Nucleus accumbens (tissue), 56 donors: ENCODE data around the gene PSD2.

Experiments used
- DNase-seq, 56 donors: peaks; one replicate each; lab custom pipeline; 2025; lab: John Stamatoyannopoulos, UW

The PSD2 gene

DNA sequence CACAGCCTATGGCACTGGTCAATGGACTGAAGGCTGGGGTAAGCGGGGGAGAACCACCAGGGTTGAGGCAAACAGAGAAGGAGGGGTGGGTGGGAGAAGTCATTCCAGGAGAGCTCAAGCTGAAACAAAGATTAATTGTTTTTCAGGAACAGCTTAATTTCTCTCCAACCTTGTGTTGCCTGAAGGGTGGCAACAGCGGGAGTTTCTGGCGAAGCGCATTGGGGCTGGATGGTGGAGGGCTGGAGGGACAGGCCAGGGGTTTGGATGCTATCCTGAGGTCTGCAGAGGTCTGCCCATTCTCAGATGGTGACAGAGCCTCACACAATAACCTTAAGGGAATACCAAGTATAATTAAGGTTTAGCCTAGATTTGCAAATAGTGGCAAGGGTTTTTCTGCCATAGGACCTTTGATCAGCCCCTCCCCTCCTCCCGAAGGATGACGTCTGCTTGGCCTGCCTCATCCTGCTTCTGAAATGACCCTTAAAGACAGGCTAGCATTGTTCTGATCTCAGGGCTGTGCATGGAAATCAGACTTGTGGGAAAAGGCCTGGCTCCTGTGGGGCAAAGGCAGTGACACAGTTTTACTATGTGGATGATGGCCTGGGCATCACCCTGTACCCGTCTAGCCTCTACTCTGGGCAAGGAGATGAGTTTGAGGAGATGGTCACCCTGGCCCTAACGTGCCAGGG, 32.7 kb downstream of the PSD2 start:
- DNase-seq: peak in 48 of 56 donors; percentile 26 to 82 (median 62)

GRCh38 chr5:139829471-139829870, 33.9 kb downstream of the PSD2 start:
- no peak for DNase-seq

DNA sequence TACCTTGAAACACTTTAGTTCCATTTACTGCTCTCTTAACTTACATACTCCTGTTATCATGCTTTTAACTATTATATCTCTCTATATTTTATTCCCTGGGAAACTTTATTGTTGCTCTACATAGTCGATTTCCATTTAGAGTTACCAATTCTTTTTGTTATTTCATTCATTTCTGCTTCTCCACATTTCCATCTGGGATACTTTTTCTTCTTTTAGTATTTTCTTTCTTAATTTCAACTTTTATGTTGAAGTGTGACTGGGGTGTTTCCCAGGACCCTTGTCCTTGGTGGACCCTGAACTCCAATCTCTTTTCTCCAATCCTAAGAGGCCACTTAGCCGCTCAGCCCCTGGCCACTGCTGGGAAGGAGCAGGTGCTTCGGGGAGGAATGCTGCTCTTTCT, 36.0 kb downstream of the PSD2 start:
- no peak for DNase-seq

DNA sequence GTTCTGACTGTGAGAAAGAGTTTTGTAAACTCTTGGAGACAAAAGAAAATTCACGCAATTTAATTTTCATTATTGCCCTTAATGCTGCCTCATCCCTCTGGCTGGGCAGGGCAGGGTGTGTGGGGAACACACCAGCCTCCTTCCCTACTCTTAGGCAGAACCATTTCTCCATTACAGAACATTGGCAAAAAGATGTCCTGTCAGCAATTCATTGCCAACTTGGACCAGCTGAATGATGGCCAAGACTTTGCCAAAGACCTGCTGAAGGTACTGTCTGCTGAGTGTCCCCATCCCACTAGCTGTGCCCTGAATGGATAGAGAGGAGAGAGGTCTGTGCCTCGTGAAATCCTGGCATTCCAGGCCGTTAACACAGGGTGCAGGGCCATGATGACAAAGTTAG, 37.9 kb downstream of the PSD2 start:
- DNase-seq: no peak

DNA sequence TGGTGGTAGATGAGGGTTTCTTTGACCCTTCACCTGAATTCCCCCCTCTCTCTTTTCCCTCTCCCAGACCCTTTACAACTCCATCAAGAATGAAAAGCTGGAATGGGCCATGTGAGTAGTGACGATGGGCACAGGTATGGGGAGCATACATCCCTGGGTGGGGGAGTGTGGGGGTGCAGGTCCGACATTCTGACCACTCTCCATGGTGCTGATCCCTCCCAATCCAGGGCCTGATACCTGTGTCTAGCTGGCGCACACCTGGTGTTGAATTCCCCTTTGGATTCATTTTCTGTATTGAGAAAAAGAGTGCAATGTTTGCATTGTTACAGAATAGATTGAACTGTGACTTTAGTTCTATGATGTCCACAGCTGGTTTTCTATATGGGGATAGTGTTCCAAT, 40.0 kb downstream of the PSD2 start:
- no peak for DNase-seq

GRCh38 chr5:139836469-139837208, 41.0 kb downstream of the PSD2 start:
- DNase-seq: no peak

- DNase-seq: no peak
These were observed 42.2 kb downstream of the PSD2 start for GRCh38 chr5:139837711-139838380.

DNA sequence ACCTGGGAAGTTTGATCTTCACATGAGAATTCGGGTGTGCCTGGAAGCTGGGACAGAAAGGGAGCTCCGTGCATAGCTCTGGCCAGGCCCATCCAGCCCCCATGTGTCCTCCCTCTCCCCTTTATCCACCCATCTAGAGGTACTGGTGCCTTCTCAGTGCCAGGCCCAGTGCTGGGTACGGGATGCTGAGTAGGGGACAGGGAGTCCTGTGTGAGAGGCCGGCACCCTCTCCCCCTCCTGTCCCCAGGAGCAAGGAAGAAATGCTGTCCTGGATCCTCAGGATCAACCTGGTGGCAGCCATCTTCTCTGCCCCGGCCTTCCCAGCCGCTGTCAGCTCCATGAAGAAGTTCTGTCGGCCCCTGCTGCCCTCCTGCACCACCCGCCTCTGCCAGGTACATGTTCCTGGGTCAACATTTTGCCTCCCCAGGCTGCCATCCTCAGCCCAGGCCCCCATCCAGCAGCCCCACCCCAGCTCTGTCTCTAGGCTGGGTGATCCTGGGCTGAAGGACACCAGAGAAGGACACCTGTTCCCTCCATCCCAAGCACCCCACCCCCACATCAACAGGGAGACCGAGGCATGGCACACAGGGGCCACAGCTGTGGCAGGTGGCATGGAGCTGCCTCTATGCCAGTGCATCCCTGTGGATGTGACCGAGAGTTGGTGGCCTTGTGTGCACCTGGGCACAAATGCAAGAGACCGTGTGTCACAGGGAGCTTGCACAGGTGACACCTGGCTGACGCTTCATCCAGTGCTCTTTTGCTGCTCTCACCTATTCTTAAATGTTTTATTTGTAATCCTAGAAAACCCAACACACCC, 43.0 kb downstream of the PSD2 start:
- no peak for DNase-seq

DNA sequence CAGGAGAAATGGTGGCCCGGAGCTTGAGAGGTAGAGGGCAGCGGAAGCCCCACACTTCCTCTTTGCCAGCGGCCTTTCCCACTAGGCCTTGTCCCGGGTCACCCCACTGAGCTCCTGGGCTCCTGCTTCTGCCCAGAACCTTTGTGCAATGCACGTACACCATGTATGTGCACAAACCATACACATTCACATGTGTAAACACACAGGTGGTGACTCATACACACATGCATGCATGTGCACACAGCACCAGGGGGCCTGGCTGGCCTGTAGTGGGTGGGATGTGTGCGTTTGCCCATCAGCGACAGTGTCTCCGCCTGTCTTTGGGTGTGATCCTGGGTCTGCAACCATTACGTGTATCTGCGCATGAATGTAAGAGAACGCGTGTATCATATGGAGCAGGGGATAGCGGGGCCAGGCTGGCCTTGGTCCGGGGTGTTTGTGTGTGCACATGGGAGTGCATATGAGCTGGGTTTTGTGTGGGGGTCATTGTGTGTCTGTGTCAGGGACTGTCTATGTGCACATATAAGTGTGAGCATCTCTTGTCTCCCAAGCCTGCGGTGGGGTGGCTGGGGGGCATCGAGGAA, 43.7 kb downstream of the PSD2 start:
- no peak for DNase-seq

GRCh38 chr5:139839918-139840317, 44.3 kb downstream of the PSD2 start:
- DNase-seq: no peak

GRCh38 chr5:139841549-139841948, 45.9 kb downstream of the PSD2 start:
- DNase-seq: no peak

GRCh38 chr5:139842321-139842720, 46.7 kb downstream of the PSD2 start:
- no peak for DNase-seq

DNA sequence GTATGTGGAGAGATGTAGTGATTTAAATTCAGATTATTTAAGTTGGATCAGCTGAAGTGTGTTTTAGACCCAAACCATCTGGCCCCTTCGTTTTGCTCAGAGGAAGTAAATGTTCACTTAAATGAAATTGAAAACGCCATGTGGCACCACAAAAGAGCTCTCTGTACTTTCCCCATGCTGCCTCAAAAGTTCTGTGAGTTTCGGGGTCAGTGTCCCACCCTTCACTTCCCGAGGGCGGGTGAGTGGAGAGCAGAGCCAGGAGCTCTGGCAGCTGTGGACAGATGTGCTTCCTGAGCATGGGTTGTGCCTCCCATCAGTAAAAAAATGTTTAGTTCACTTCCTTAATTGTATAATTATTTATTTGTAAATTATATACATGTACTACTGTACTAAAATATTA, 48.4 kb downstream of the PSD2 start:
- no peak for DNase-seq

- peak in 49 of 56 donors; percentile 22 to 90 (median 61) for DNase-seq
These were observed 49.0 kb downstream of the PSD2 start for GRCh38 chr5:139844472-139845145.

- peak in 33 of 56 donors; percentile 15 to 68 (median 33) for DNase-seq
These were observed 50.5 kb downstream of the PSD2 start for GRCh38 chr5:139845846-139846681.

DNA sequence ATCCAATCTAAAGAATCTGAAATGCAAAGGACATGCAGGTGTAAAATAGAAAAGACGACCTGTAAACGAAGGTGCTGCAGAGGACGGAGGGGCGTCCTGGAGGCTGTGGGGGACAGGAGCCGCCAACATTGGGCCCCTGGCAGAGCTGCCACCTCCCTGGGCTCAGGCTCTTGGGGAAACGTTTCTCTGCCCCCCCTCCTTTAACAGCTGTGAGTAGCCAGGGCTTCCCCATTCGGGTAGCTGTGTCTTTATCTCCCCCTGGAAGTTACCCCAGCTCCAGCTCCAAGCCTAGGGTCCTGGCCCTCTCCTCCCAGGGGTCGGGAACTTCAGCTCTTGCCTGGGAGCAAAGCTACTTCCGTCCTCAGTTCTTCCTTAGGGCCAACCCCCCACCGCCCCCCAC, 51.5 kb downstream of the PSD2 start:
- no peak for DNase-seq

- DNase-seq: peak in 44 of 56 donors; percentile 12 to 80 (median 54)
These were observed 52.3 kb downstream of the PSD2 start for GRCh38 chr5:139847790-139848507.

- DNase-seq: peak in 8 of 56 donors; percentile 35 to 75 (median 48)
These were observed 53.0 kb downstream of the PSD2 start for GRCh38 chr5:139848508-139849100.
